Nephron (organoid): ENCODE data around the gene DPP3.
A peak's percentile ranks its signal among the peaks of the same experiment; 100 is the strongest.

Experiments
- H3K27ac Mint-ChIP-seq, 3 experiments: 2 replicates each; pipeline ENCODE4 v1.8.0; 2020; ENCODE audit warnings: mixed read lengths in 3 of 3, mild to moderate bottlenecking in 2 of 3, moderate library complexity in 1 of 3
- H3K27me3 Mint-ChIP-seq: 2 replicates; pipeline ENCODE4 v1.8.0; 2021; ENCODE audit warnings: low read depth, mild to moderate bottlenecking, moderate library complexity, mixed read lengths
- H3K36me3 Mint-ChIP-seq: 2 replicates; pipeline ENCODE4 v1.8.0; 2020; ENCODE audit warnings: low read depth, mixed read lengths
- H3K4me1 Mint-ChIP-seq: 2 replicates; pipeline ENCODE4 v1.8.0; 2020; ENCODE audit warnings: mixed read lengths
- H3K4me3 Mint-ChIP-seq, 3 experiments: 2 replicates each; pipeline ENCODE4 v1.8.0; 2020; ENCODE audit warnings: mild to moderate bottlenecking in 3 of 3, mixed read lengths in 3 of 3, moderate library complexity in 2 of 3
- H3K9me3 Mint-ChIP-seq: 2 replicates; pipeline ENCODE4 v1.8.0; 2020; ENCODE audit warnings: mixed read lengths
- TF ChIP-seq, protein P1 (sequence below), 3 experiments: fragments of 200-600 bp; sonication (generic); IDR thresholded peaks; one replicate each; pipeline ENCODE4 v1.5.0; 2021; ENCODE audit warnings: antibody characterized with exemption in 3 of 3; ENCODE audit not compliant: unreplicated experiment in 3 of 3

The DPP3 gene

DNA sequence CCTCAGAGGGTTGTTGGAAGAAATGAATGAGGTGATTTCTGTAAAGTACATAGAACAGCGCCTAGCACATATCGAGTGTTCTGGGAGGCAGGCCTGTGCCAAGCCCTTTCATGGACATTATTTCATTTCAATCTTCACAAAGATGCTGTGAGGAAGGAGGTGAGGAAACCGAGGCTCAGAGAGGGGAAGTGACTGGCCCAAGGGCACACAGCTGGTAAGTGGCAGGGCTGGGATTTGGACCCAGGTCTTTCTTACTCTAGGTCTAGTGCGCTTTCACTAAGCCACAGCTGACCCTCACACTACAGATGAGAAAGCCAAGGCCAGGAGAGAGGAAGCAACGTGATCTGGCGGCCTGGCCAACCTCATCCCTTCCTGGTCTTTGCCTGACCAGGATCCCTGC is 11.5 kb upstream of the DPP3 start:
- peaks cover 5% of the 10 kb centered on the region for H3K36me3 Mint-ChIP-seq
- H3K27me3 Mint-ChIP-seq, result peaks cover 4% of the 10 kb centered on the region
- H3K4me1 Mint-ChIP-seq, result peaks cover 16% of the 10 kb centered on the region
- TF ChIP-seq, protein P1, sequence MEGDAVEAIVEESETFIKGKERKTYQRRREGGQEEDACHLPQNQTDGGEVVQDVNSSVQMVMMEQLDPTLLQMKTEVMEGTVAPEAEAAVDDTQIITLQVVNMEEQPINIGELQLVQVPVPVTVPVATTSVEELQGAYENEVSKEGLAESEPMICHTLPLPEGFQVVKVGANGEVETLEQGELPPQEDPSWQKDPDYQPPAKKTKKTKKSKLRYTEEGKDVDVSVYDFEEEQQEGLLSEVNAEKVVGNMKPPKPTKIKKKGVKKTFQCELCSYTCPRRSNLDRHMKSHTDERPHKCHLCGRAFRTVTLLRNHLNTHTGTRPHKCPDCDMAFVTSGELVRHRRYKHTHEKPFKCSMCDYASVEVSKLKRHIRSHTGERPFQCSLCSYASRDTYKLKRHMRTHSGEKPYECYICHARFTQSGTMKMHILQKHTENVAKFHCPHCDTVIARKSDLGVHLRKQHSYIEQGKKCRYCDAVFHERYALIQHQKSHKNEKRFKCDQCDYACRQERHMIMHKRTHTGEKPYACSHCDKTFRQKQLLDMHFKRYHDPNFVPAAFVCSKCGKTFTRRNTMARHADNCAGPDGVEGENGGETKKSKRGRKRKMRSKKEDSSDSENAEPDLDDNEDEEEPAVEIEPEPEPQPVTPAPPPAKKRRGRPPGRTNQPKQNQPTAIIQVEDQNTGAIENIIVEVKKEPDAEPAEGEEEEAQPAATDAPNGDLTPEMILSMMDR (IDR thresholded peaks at IDR 0.05; ENCODE audit: unreplicated experiment in 3 of 3), result no peak
- H3K9me3 Mint-ChIP-seq, result no peaks in the 10 kb centered on the region
- peak overlapping the region; percentile 93 to 97 (median 94) for H3K4me3 Mint-ChIP-seq
- H3K27ac Mint-ChIP-seq, result no peak overlapping the region

DNA sequence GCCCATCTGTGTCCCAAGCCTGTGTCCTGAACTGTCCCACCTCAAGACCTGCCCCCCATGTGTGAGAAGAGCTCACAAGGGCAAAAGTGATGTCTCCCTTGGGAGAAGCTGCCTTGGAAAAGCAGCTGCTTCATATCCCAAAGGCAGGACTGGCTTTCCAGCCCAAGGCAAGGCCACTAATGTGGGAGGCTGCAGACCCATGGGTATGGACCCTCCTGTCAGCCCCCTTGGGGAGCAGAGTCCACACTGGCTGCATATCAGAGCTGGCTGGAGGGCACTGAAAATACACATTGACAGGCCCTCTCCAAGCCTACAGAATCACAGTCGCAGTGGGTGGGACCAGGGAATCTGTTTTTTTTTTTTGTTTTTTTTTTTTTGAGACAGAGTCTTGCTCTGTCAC is 10.8 kb upstream of the DPP3 start:
- peaks cover 5% of the 10 kb centered on the region for H3K36me3 Mint-ChIP-seq
- H3K9me3 Mint-ChIP-seq, result no peaks in the 10 kb centered on the region
- peak overlapping the region; percentile 75 to 97 (median 93) for H3K4me3 Mint-ChIP-seq
- H3K4me1 Mint-ChIP-seq, result peaks cover 16% of the 10 kb centered on the region
- H3K27ac Mint-ChIP-seq, result no peak overlapping the region
- TF ChIP-seq, protein P1 (IDR thresholded peaks at IDR 0.05; ENCODE audit: unreplicated experiment in 3 of 3), result no peak
- H3K27me3 Mint-ChIP-seq, result peaks cover 4% of the 10 kb centered on the region

DNA sequence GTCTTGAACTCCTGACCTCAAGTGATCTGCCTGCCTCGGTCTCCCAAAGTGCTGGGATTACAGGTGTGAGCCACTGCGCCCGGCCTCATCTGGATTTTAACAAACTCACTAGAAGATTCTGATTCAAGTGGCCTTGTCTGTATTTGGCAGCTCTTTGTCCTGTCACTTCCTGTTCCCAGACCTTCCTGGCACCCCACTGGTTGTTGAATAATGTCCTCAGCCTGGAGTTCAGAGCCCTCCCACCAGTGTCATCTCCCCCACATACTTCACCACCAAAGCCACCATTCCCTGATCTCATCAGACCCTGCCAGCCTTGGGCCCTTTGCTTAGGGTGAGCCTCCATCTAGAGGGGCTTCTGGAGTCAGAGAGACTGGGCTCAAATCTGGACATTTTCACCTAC is 10.2 kb upstream of the DPP3 start:
- TF ChIP-seq, protein P1 (IDR thresholded peaks at IDR 0.05; ENCODE audit: unreplicated experiment in 3 of 3), result no peak
- H3K4me1 Mint-ChIP-seq, result peaks cover 14% of the 10 kb centered on the region
- H3K27ac Mint-ChIP-seq, result peak overlapping the region in 2 of 3 experiments; percentile 11 to 37
- peak overlapping the region; percentile 43 to 75 (median 45) for H3K4me3 Mint-ChIP-seq
- peaks cover 4% of the 10 kb centered on the region for H3K27me3 Mint-ChIP-seq
- H3K36me3 Mint-ChIP-seq, result peaks cover 5% of the 10 kb centered on the region
- H3K9me3 Mint-ChIP-seq, result no peaks in the 10 kb centered on the region

DNA sequence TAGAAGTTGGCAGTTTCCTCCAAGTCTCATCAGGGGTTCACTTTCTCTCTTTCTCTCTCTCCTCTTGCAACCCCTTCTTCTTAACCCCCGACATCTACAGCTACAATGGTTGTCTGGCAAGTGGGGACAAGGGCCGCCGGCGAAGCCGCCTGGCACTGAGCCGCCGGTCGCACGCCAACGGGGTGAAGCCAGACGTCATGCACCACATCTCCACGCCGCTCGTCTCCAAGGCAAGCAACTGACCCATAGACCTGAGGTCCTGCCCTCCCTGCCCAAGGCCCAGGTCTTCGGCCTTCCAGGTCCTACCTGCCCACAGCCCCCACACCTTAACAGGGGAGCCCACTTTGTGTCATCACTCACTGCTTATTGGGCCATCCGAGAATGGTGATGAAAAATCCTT is 9.1 kb upstream of the DPP3 start:
- Mint-ChIP-seq H3K9me3 (no peaks in the 10 kb centered on the region), H3K27ac (no peak overlapping the region), H3K36me3 (peaks cover 5% of the 10 kb centered on the region), H3K4me3 (peak overlapping the region in 2 of 3 experiments; percentile 42 to 62), H3K27me3 (peaks cover 4% of the 10 kb centered on the region), H3K4me1 (peaks cover 3% of the 10 kb centered on the region)
- TF ChIP-seq, protein P1 (IDR thresholded peaks at IDR 0.05; ENCODE audit: unreplicated experiment in 3 of 3), result no peak

DNA sequence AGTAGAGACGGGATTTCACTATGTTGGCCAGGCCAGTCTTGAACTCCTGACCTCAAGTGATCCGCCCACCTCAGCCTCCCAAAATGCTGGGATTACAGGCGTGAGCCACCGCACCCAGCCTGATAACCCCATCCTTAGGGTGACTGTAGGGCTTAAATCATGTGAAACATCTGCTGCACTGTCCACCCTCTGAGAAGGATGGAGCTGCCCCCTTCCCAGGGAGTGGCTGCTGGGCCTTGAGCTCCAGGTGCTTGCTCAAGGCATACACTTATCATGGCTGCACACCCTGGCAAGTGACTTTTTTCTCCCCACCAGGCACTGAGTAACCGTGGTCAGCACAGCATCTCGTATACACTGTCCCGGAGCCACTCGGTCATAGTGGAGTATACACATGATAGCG is 8.2 kb upstream of the DPP3 start:
- H3K27me3 Mint-ChIP-seq, result peaks cover 4% of the 10 kb centered on the region
- no peaks in the 10 kb centered on the region for H3K9me3 Mint-ChIP-seq
- TF ChIP-seq, protein P1 (IDR thresholded peaks at IDR 0.05; ENCODE audit: unreplicated experiment in 3 of 3), result no peak
- peaks cover 5% of the 10 kb centered on the region for H3K36me3 Mint-ChIP-seq
- H3K4me3 Mint-ChIP-seq, result no peak overlapping the region
- H3K27ac Mint-ChIP-seq, result no peak overlapping the region
- H3K4me1 Mint-ChIP-seq, result peaks cover 7% of the 10 kb centered on the region

DNA sequence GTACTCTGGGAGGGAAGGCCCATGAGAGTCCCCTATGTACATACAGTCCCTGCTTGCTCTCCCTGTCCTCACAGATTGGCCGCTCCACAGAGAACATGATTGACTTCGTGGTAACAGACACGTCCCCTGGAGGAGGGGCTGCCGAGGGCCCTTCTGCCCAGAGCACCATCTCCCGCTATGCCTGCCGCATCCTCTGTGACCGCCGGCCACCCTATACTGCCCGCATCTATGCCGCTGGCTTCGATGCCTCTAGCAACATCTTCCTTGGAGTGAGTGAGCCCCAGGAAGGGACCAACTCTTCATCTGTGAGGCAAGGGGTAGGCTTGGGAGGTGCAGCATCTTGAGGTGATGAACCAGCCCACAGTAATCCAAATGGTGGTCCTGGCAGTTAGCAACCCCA is 7.1 kb upstream of the DPP3 start:
- Mint-ChIP-seq H3K27ac (no peak overlapping the region), H3K27me3 (no peaks in the 10 kb centered on the region), H3K9me3 (no peaks in the 10 kb centered on the region), H3K4me3 (no peak overlapping the region), H3K36me3 (peaks cover 5% of the 10 kb centered on the region), H3K4me1 (peaks cover 18% of the 10 kb centered on the region)
- TF ChIP-seq, protein P1 (IDR thresholded peaks at IDR 0.05; ENCODE audit: unreplicated experiment in 3 of 3), result no peak
